SK-N-SH (cell line): ENCODE results near the gene CDAN1.

Experiments used
- EP300 ChIP-seq, 2 experiments: IDR thresholded peaks; 2 replicates each; pipeline versions ENCODE4 v1.4.0 to v1.6.1; 2012; ENCODE audit warnings: borderline replicate concordance in 1 of 2, low read depth in 1 of 2, low read length in 1 of 2
- POLR2AphosphoS5 ChIP-seq: IDR thresholded peaks from 2 replicates; pipeline ENCODE4 v1.6.1; 2012; ENCODE audit warnings: low read depth, low read length
- USF2 ChIP-seq: fragments of 150-350 bp; IDR thresholded peaks from 2 replicates; pipeline ENCODE4 v1.6.1; 2017; ENCODE audit warnings: antibody characterized with exemption, low read length, low read depth, borderline replicate concordance
- TF ChIP-seq, protein P1 (sequence below): fragments of 200-600 bp; sonication (generic); IDR thresholded peaks from 2 replicates; pipeline ENCODE4 v1.6.1; 2017; ENCODE audit warnings: antibody characterized with exemption, mild to moderate bottlenecking, moderate library complexity

DNA sequence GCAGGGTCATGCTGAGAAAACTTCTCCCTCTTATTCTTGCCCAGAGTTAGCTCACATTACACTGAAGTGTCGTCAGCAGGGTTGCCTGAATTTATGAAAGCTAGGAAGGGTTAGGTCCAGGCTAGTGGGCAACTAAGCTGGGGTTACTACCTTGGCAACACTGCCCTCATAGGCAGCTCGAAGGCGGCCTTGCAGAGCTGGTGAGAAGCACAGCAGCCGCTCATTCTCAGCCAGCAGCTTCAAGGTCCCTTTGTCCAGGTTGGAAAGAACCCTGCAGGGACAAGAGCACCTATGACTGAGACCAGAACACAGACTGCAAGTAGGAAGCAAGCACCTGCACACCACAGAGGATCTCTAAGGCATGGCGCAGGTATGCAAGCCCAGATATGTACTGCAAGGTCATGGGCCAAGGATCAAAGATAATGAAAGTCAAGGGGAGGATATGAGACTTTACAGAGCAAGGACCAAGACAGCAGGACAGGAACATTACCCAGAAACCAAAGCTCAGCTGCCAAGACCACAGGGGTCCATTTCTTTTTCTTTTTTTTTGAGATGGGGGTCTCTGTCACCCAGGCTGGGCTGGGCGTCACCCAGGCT, 2.8 kb downstream of the CDAN1 start:
- TF ChIP-seq EP300 (IDR thresholded peaks at IDR 0.05; ENCODE audit: borderline replicate concordance in 1 of 2, low read depth in 1 of 2, low read length in 1 of 2), result no peak
- TF ChIP-seq, protein P1, sequence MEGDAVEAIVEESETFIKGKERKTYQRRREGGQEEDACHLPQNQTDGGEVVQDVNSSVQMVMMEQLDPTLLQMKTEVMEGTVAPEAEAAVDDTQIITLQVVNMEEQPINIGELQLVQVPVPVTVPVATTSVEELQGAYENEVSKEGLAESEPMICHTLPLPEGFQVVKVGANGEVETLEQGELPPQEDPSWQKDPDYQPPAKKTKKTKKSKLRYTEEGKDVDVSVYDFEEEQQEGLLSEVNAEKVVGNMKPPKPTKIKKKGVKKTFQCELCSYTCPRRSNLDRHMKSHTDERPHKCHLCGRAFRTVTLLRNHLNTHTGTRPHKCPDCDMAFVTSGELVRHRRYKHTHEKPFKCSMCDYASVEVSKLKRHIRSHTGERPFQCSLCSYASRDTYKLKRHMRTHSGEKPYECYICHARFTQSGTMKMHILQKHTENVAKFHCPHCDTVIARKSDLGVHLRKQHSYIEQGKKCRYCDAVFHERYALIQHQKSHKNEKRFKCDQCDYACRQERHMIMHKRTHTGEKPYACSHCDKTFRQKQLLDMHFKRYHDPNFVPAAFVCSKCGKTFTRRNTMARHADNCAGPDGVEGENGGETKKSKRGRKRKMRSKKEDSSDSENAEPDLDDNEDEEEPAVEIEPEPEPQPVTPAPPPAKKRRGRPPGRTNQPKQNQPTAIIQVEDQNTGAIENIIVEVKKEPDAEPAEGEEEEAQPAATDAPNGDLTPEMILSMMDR, result no peak
- TF ChIP-seq POLR2AphosphoS5, result no peak
- TF ChIP-seq USF2, result no peak
